ENCODE data around the gene TMEM150B. TPM values are rescaled to one million over a fixed set of nuclear protein-coding genes. Genes with fewer than 3 reads are reported as not detected.

The TMEM150B gene
- total and polyA plus RNA-seq, 8 donors: 0.18 to 15.8 (median 1.1) TPM; not detected in 2

DNA sequence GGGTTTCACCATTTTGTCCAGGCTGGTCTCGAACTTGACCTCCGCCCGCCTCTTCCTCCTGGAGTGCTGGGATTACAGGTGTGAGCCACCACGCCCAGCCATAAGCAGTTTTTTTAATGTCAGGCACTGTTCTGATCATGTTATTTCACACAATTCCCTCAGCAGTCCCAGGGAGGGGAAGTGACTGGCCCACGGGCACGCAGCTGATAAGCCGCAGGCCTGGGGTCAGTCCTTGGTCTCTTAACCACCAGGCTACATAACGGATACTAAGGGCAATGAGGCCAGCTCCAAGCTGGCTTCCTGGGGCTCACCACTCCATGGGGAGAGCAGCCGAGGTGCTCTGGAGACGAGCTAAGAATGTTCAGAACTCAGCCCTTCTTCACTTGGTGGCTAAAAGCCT lies 27.9 kb downstream of the TMEM150B start:
- peaks cover 0 to 7% (median 0%) of the 10 kb centered on the region in 3 donors for H3K27me3 ChIP-seq
- TF ChIP-seq, protein P1, sequence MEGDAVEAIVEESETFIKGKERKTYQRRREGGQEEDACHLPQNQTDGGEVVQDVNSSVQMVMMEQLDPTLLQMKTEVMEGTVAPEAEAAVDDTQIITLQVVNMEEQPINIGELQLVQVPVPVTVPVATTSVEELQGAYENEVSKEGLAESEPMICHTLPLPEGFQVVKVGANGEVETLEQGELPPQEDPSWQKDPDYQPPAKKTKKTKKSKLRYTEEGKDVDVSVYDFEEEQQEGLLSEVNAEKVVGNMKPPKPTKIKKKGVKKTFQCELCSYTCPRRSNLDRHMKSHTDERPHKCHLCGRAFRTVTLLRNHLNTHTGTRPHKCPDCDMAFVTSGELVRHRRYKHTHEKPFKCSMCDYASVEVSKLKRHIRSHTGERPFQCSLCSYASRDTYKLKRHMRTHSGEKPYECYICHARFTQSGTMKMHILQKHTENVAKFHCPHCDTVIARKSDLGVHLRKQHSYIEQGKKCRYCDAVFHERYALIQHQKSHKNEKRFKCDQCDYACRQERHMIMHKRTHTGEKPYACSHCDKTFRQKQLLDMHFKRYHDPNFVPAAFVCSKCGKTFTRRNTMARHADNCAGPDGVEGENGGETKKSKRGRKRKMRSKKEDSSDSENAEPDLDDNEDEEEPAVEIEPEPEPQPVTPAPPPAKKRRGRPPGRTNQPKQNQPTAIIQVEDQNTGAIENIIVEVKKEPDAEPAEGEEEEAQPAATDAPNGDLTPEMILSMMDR (IDR thresholded peaks at IDR 0.05): no peak
- TF ChIP-seq EP300 (IDR thresholded peaks at IDR 0.05) (no peak), POLR2AphosphoS5 (IDR thresholded peaks at IDR 0.05) (no peak), POLR2A (IDR thresholded peaks at IDR 0.05) (no peak)
- no peaks in the 10 kb centered on the region for H3K9me3 ChIP-seq
- intact Hi-C loops (cut with DNase I; ENCODE audit: low total_unique reads): no loop called here
- H3K4me3 ChIP-seq: no peak overlapping the region
- WGBS, 5 donors: 80 to 91% (median 83%) methylated on average over 10 of the region's 10 CpGs
- peaks cover 7 to 11% (median 11%) of the 10 kb centered on the region in 4 donors for H3K4me1 ChIP-seq
- peaks cover 0 to 33% (median 4%) of the 10 kb centered on the region in 4 donors for H3K36me3 ChIP-seq
- DNase-seq: no peak
- no peak overlapping the region for H3K27ac ChIP-seq

- intact Hi-C loops (cut with DNase I; ENCODE audit: low total_unique reads): loop anchor here (10.0 kb wide), 1 partner anchor 206 kb away; no protein-coding TSS in a partner anchor
- no peak for DNase-seq
- Histone ChIP-seq H3K36me3 (peaks cover 0 to 34% (median 4%) of the 10 kb centered on the region in 4 donors), H3K27ac (no peak overlapping the region), H3K9me3 (no peaks in the 10 kb centered on the region), H3K27me3 (peaks cover 0 to 14% (median 1%) of the 10 kb centered on the region in 3 donors), H3K4me3 (no peak overlapping the region), H3K4me1 (peaks cover 0 to 15% (median 8%) of the 10 kb centered on the region in 4 donors)
- WGBS, 5 donors: 89 to 96% (median 95%) methylated on average over 9 of the region's 9 CpGs
- TF ChIP-seq, protein P1 (IDR thresholded peaks at IDR 0.05): no peak
- TF ChIP-seq POLR2AphosphoS5 (IDR thresholded peaks at IDR 0.05) (no peak), EP300 (IDR thresholded peaks at IDR 0.05) (no peak), POLR2A (IDR thresholded peaks at IDR 0.05) (no peak)
These were observed 35.9 kb downstream of the TMEM150B start for GRCh38 chr19:55289117-55289796.

GRCh38 chr19:55287361-55288079 lies 37.6 kb downstream of the TMEM150B start:
- Histone ChIP-seq H3K27ac (no peak overlapping the region), H3K27me3 (peaks cover 0 to 32% (median 10%) of the 10 kb centered on the region in 3 donors), H3K36me3 (peaks cover 0 to 27% (median 0%) of the 10 kb centered on the region in 4 donors), H3K4me3 (no peak overlapping the region), H3K9me3 (no peaks in the 10 kb centered on the region), H3K4me1 (peaks cover 0 to 26% (median 13%) of the 10 kb centered on the region in 4 donors)
- no peak for DNase-seq
- intact Hi-C loops (cut with DNase I; ENCODE audit: low total_unique reads): loop anchor here (10.0 kb wide), 1 partner anchor 207 kb away; no protein-coding TSS in a partner anchor
- no peak for TF ChIP-seq POLR2AphosphoS5 (IDR thresholded peaks at IDR 0.05)
- TF ChIP-seq EP300 (IDR thresholded peaks at IDR 0.05): no peak
- TF ChIP-seq POLR2A (IDR thresholded peaks at IDR 0.05): no peak
- TF ChIP-seq, protein P1 (IDR thresholded peaks at IDR 0.05): no peak
- 83 to 89% (median 86%) methylated on average over 17 to 21 of the region's 21 CpGs for WGBS, 5 donors

- H3K27ac ChIP-seq: peak overlapping the region in 4 of 5 donors; percentile 2 to 89 (median 78)
These were observed 39.8 kb downstream of the TMEM150B start for GRCh38 chr19:55285229-55285890.

More at GRCh38 chr19:55285229-55285890, 39.8 kb downstream of the TMEM150B start:
- DNase-seq: no peak
- peak overlapping the region in 2 of 4 donors; percentile 42 to 47 for H3K4me3 ChIP-seq
- no peaks in the 10 kb centered on the region for H3K9me3 ChIP-seq
- 34 to 44% (median 42%) methylated on average over 7 to 18 of the region's 18 CpGs for WGBS, 5 donors
- TF ChIP-seq POLR2A (IDR thresholded peaks at IDR 0.05) (no peak), POLR2AphosphoS5 (IDR thresholded peaks at IDR 0.05) (no peak), EP300 (IDR thresholded peaks at IDR 0.05) (no peak)
- TF ChIP-seq, protein P1 (IDR thresholded peaks at IDR 0.05): no peak
- peaks cover 0 to 27% (median 0%) of the 10 kb centered on the region in 4 donors for H3K36me3 ChIP-seq
- peaks cover 6 to 33% (median 18%) of the 10 kb centered on the region in 4 donors for H3K4me1 ChIP-seq
- H3K27me3 ChIP-seq: peaks cover 0 to 34% (median 10%) of the 10 kb centered on the region in 3 donors
- intact Hi-C loops (cut with DNase I; ENCODE audit: low total_unique reads): loop anchor here (10.0 kb wide), 1 partner anchor 209 kb away; no protein-coding TSS in a partner anchor
